Uterus (tissue), 2 donors: ENCODE results near the gene RNF186.

Source experiments
- CTCF ChIP-seq, 4 experiments: fragments of 200-600 bp in 2 of 4; fragments of 450-650 bp in 2 of 4; sonication (generic) in 2 of 4; IDR thresholded peaks; one replicate each; pipeline ENCODE4 v1.5.1; 2016 to 2019; ENCODE audit warnings: antibody characterized with exemption in 4 of 4, mild to moderate bottlenecking in 2 of 4, moderate library complexity in 1 of 4
- POLR2A ChIP-seq, 2 donors: fragments of 450-650 bp; IDR thresholded peaks; one replicate each; pipeline ENCODE4 v1.6.1; 2016; ENCODE audit warnings: antibody characterized with exemption in 2 of 2, mild to moderate bottlenecking in 1 of 2, moderate library complexity in 1 of 2

DNA sequence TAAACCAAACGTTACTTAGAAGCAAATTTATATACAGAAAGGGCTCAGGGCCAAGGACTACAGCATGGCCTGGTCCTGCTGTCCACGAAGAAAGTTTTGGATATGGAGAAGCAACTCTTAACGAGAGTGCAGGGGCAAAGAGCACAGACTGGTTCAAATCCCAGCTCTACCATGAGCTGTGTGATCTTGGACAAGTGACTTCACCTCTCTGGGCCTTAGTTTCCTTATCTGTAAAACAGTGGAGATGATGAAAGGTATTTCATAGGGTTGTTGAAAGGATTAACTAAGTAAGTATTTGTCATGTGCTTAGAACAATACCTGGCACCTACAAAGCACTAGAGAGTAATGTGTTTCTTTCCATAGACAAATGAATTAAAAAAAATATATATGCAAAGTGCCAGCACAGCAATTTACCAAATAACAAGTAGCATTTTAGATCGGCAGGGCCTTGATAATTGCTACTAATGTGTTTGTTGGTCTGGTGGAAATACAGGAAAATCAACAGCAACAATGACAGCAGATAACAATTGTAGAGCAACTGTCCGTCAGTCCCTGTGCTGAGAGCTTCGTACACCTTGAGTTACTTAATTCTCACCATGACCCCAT is 40.8 kb downstream of the RNF186 start:
- TF ChIP-seq POLR2A (IDR thresholded peaks at IDR 0.05) (no peak), CTCF (IDR thresholded peaks at IDR 0.05) (no peak)
